Measurements from ENCODE around the gene TNPO3.
"Not testable (repeated sequence)": the region's sequence is repeated elsewhere in the genome, so short reads cannot be mapped to it uniquely, and the experiment has no call there.

TNPO3 gene

DNA sequence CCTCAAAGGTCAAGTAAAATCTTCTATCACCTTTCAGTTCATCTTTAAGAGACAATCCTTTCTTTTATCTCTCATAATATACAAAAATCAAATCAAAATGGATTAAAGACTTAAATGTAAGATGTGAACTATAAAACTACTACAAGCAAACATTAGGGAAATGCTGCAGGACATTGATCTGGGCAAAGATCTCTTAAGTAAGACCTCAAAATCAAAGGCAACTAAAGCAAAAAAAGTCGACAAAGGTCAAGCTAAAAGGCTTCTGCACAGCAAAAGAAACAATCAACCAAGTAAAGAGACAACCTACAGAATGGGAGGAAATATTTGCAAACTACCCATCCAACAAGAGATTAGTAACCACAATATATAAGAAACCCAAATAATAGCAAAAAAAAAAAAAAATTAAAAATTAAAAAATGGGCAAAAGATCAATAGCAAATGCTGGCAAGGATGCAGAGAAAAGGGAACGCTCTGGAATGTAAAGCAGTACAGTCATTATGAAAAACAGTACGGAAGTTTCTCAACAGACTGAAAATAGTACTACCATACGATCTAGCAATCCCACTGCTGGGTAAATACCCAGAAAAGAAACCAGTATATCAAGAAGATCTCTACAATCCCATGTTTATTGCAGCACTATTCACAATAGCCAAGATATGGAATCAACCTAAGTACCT, 41.7 kb downstream of the TNPO3 start:
- no peak for DNase-seq

DNA sequence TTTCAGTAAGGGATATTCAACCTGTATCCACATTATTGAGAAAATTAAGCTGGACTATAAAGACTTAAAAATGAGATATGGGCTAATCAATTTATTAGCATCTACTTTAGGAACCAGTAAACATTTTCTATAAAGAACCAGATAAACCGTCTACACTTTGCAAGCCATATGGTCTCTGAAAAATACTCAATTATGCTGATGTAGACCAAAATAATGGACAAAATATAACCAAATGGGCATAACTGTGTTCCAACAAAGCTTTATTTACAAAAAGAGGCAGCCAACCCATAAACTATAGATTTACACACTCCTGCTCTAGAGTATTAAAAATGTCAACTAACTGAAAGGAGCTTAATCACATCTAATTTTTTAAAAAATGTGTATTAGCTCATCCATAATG, 42.3 kb downstream of the TNPO3 start:
- no peak for DNase-seq

GRCh38 chr7:129010075-129010474, 44.8 kb downstream of the TNPO3 start:
- DNase-seq, result no peak

GRCh38 chr7:129009437-129009836, 45.5 kb downstream of the TNPO3 start:
- DNase-seq, result peak; percentile 23

GRCh38 chr7:129008645-129009414, 46.1 kb downstream of the TNPO3 start:
- DNase-seq, result peak; percentile 66

- no peak for DNase-seq
These were observed 47.3 kb downstream of the TNPO3 start for GRCh38 chr7:129007572-129007971.

GRCh38 chr7:129006636-129007414, 48.1 kb downstream of the TNPO3 start:
- no peak for DNase-seq

DNA sequence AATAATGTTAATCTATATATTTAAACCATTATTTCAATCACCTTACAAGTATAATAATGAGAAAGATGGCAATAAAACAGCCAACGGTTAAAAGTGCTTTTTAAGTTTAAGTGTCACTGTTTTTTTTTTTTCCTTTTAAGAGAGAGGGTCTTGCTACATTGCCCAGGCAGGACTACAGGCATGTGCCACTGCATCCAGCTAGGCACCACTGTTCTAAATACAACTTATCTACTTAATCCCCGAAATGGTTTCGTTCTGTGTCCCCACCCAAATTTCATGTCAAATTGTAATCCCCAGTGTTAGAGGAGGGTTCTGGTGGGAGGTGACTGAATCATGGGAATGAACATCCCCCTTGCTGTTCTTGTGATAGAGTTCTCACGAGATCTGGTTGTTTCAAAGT, 49.7 kb downstream of the TNPO3 start:
- no peak for DNase-seq

- no peak for DNase-seq
These were observed 57.7 kb downstream of the TNPO3 start for GRCh38 chr7:128997181-128997580.

- not testable (repeated sequence) for DNase-seq
These were observed 60.4 kb downstream of the TNPO3 start for GRCh38 chr7:128994560-128994959.

DNA sequence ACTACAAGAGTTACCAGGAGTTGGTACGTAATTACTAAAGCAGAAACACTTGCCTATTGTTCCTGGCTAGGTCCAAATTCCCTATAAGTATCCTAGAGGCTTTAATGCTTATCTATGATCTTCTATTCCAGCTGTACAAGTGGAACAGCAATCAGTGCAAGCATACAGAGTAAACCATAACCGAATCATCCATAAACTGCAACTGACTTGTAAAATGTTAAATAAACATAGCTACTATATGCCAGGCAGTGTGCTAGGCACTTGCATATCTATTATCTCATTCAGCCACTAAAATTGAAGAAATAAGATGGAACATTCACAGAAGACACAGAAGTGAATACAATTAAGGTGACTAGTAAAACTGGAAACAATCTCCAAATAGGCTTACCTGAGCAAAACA, 61.5 kb downstream of the TNPO3 start:
- no peak for DNase-seq

- DNase-seq, result no peak
These were observed 65.0 kb downstream of the TNPO3 start for GRCh38 chr7:128989961-128990360.

DNA sequence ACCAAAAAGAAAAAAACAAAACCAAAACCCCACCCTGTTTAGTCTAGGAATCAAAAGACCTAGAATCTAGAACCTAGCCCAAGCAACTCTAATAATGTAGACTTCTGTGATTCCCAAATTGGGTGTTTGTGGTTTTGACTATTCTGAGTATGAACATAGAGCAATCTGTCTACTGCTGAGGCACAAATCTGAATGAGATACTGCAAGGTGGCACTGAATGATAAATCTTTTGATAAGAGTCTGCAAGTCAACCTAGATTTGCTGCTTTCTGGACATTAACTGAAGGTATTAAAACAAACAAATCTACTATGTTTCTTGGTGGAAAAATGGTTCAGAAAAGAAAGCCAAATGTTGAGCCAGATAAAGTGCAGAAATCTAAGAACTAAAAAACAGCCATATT, 66.5 kb downstream of the TNPO3 start:
- no peak for DNase-seq

- DNase-seq, result no peak
These were observed 68.3 kb downstream of the TNPO3 start for GRCh38 chr7:128986609-128987008.

- no peak for DNase-seq
These were observed 69.3 kb downstream of the TNPO3 start for GRCh38 chr7:128985660-128986059.

GRCh38 chr7:128982105-128982504, 72.8 kb downstream of the TNPO3 start:
- no peak for DNase-seq

DNA sequence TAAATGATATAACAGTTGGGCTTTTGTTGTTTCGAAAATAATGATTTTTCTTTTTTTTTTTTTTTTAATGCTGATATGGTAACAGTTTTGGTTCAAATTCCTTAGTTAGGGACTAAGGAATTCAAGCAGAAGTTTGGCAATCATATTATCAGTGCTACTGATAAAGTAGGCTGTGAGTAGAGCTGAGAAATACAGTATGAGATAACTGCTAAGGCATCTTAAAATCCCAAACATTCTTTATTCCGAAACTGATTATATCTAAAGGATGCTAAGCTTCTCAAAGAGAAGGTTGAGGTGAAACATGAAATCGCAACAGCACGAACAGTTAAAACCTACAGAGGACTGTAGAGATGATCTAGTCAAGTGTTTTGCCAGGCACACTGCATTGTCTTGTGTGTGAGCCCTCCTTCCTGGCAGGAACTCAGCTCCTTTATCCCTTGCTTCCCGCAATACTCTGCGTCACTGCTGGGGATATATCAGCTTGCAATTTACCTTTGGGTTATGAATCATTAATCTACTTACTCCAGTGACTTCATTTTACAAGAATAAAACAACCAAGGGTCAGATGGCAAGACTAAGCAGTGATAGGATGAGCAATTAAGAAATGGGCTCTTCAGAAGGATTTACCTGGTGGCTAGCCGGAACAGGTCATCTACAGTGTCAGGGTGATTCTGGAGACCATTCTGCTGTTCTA, 80.5 kb downstream of the TNPO3 start:
- DNase-seq, result no peak

- DNase-seq, result no peak
These were observed 86.3 kb downstream of the TNPO3 start for GRCh38 chr7:128968624-128969023.

- DNase-seq, result peak; percentile 80
These were observed 91.6 kb downstream of the TNPO3 start for GRCh38 chr7:128963327-128963757.

GRCh38 chr7:128962899-128963298, 92.0 kb downstream of the TNPO3 start:
- DNase-seq, result no peak

GRCh38 chr7:128961030-128961659, 93.8 kb downstream of the TNPO3 start:
- no peak for DNase-seq

DNA sequence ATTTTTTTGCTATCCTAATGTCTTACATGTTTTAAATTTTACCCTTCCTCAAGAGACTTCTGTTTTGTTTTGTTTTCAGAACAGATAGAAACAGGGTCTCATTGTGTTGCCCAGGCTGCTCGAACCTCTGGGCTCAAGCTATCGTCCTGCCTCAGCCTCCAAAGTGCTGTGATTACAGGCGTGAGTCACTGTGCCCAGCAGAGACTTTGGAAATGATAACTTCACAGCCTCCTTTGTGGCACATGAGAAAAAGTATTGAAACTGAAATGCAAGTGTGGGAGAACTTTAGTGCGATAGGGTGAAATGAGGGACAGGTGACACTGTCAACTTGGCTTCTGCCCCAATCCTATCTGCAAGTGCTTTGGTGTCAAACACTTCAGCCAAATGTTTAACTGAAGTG, 95.6 kb downstream of the TNPO3 start:
- DNase-seq, result peak; percentile 24

- DNase-seq, result no peak
These were observed 98.9 kb downstream of the TNPO3 start for GRCh38 chr7:128955981-128956380.

Measured in activated CD4-positive, alpha-beta T cell treated with anti-CD3 and anti-CD28 coated beads, Interleukin-2, Interleukin-6, amounts not matched to agents 100 ng/mL and 50 ng/mL, durations not matched to agents 16 hours and 8 hours (primary cell).